GM12864 (cell line): ENCODE measurements around the gene PRKRIP1.
"Not testable (repeated sequence)": the region's sequence is repeated elsewhere in the genome, so short reads cannot be mapped to it uniquely, and the experiment has no call there.

Experiments
- DNase-seq: peaks from one replicate; pipeline ENCODE4 v3.0.0-alpha.2; 2011; ENCODE audit warnings: low read depth
- H3K4me3 ChIP-seq: 2 replicates; pipeline ENCODE4 v1.5.1; 2011; ENCODE audit warnings: mild to moderate bottlenecking, low read depth, low read length, control low read depth
- TF ChIP-seq, protein P1 (sequence below): IDR thresholded peaks from 2 replicates; pipeline ENCODE4 v1.5.1; 2011; ENCODE audit warnings: low read depth, mild to moderate bottlenecking, moderate library complexity, low read length, control low read depth, inconsistent platforms; ENCODE audit errors: missing control alignments

Gene PRKRIP1

GRCh38 chr7:102469972-102470825 is 74.0 kb downstream of the PRKRIP1 start:
- H3K4me3 ChIP-seq: no peak overlapping the region
- TF ChIP-seq, protein P1, sequence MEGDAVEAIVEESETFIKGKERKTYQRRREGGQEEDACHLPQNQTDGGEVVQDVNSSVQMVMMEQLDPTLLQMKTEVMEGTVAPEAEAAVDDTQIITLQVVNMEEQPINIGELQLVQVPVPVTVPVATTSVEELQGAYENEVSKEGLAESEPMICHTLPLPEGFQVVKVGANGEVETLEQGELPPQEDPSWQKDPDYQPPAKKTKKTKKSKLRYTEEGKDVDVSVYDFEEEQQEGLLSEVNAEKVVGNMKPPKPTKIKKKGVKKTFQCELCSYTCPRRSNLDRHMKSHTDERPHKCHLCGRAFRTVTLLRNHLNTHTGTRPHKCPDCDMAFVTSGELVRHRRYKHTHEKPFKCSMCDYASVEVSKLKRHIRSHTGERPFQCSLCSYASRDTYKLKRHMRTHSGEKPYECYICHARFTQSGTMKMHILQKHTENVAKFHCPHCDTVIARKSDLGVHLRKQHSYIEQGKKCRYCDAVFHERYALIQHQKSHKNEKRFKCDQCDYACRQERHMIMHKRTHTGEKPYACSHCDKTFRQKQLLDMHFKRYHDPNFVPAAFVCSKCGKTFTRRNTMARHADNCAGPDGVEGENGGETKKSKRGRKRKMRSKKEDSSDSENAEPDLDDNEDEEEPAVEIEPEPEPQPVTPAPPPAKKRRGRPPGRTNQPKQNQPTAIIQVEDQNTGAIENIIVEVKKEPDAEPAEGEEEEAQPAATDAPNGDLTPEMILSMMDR: no peak
- DNase-seq: no peak

DNA sequence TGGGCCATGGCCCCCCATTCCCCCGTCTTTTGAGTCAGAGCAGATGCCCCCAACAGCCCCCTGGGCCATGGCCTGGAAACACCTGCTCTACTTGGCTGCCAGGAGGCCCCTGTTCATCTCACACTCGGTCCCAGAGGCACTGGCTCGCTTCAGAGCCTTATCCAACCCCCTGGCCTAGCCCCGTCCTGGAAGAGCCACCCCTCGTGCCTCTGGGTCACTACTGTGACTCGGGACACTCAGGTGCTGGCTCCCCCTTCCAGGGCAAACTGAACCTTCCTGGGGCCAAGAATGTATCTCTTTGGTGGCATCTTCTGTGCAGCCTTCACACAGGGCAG is 75.6 kb downstream of the PRKRIP1 start:
- H3K4me3 ChIP-seq: no peak overlapping the region
- DNase-seq: no peak
- TF ChIP-seq, protein P1: no peak

DNA sequence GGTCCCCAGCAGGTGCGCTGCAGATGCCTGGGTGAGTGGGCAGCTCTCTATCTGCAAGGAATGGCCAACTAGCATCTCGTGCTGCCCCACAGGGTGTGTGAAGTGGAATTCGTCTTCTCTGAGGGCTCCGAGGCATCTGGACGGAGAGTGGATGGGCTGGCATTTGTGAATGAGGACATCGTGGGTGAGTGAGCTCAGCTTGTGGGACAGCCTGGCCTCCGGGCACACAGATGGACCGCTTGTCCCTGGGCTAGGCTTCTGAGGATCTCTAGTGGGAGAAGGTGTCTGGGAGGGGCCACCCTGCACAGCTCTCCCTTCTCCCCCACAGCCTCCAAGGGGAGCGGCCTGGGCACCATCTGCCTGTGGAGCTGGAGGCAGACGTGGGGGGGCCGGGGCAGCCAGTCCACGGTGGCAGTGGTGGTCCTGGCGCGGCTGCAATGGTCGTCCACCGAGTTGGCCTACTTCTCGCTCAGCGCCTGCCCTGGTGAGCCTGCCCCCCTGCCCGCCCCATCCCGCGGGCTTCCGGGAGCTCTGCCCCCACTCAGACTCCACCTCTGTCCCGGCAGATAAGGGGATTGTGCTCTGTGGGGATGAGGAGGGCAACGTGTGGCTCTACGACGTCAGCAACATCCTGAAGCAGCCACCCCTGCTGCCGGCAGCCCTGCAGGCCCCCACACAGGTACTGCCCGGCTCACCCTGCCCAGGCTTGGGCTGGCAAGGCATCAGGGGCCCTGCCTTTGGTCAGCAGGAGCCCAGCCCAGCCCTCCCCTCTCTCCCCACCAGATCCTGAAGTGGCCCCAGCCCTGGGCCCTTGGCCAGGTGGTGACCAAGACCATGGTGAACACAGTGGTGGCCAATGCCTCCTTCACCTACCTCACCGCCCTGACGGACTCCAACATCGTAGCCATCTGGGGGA is 76.2 kb downstream of the PRKRIP1 start:
- no peak overlapping the region for H3K4me3 ChIP-seq
- no peak for DNase-seq
- TF ChIP-seq, protein P1: no peak

GRCh38 chr7:102473271-102473991 is 77.3 kb downstream of the PRKRIP1 start:
- TF ChIP-seq, protein P1: no peak
- DNase-seq: no peak
- no peak overlapping the region for H3K4me3 ChIP-seq

GRCh38 chr7:102474116-102474515 is 78.0 kb downstream of the PRKRIP1 start:
- DNase-seq, H3K4me3 ChIP-seq: not testable (repeated sequence)

DNA sequence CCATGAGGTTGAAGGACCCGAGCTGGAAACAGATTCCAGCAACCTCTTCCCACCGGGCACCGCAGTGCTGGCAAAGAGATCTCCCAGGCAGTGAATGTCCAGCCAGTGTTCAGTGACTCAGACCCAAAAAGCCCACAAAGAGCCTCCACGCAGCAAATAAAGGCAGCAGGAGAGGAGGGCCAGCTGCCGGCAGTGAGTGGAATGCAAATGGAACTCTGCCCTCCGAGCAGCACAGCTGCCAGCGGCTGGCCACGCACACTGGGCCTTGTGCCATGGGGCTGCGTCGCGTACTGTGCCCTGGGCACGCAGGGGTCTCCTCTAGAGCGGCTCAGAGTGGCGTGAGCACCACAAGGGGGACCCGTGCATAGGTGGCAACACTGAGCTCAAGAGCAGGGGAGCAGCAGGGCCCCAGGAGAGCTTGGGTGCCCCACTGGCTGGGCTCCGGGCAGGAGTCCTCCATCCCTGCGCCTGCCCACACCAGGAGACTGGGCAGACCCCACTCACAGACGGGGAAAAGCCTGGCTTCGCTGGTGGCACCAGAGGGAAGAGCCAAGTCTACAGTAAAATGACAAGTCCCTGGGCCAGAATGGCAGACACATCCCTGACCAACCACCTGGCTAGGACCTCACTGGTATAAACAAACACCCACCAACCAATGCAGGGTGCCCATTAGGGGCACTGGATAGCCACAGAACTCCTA is 78.7 kb downstream of the PRKRIP1 start:
- DNase-seq, H3K4me3 ChIP-seq: not testable (repeated sequence)
